HL-60 (cell line): Measurements from ENCODE around the gene FLNB.

Source experiments
- GABPA ChIP-seq: IDR thresholded peaks from 2 replicates; pipeline ENCODE4 v1.6.1; 2012; ENCODE audit warnings: low read depth
- POLR2AphosphoS5 ChIP-seq: IDR thresholded peaks from 2 replicates; pipeline ENCODE4 v1.6.1; 2012; ENCODE audit warnings: low read depth
- TF ChIP-seq, protein P1 (sequence below): IDR thresholded peaks from one replicate; pipeline ENCODE4 v1.5.1; 2011; ENCODE audit warnings: low read length, control low read depth, inconsistent platforms; ENCODE audit not compliant: insufficient read depth
- TF ChIP-seq, protein P2 (sequence below): IDR thresholded peaks from 2 replicates; pipeline ENCODE4 v1.6.1; 2012; ENCODE audit warnings: low read depth; ENCODE audit not compliant: insufficient replicate concordance

DNA sequence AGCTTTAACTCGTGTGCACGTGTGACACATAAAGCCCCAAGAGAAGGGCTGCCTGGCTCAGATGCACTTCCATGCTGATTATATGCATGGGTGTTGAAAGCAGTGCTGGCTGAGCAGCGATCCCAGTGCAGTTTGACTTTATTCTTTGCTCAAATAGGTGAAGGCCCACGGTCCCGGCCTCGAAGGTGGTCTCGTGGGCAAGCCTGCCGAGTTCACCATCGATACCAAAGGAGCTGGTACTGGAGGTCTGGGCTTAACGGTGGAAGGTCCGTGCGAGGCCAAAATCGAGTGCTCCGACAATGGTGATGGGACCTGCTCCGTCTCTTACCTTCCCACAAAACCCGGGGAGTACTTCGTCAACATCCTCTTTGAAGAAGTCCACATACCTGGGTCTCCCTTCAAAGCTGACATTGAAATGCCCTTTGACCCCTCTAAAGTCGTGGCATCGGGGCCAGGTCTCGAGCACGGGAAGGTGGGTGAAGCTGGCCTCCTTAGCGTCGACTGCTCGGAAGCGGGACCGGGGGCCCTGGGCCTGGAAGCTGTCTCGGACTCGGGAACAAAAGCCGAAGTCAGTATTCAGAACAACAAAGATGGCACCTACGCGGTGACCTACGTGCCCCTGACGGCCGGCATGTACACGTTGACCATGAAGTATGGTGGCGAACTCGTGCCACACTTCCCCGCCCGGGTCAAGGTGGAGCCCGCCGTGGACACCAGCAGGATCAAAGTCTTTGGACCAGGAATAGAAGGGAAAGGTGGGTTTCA lies 114.9 kb downstream of the FLNB start:
- TF ChIP-seq, protein P1, sequence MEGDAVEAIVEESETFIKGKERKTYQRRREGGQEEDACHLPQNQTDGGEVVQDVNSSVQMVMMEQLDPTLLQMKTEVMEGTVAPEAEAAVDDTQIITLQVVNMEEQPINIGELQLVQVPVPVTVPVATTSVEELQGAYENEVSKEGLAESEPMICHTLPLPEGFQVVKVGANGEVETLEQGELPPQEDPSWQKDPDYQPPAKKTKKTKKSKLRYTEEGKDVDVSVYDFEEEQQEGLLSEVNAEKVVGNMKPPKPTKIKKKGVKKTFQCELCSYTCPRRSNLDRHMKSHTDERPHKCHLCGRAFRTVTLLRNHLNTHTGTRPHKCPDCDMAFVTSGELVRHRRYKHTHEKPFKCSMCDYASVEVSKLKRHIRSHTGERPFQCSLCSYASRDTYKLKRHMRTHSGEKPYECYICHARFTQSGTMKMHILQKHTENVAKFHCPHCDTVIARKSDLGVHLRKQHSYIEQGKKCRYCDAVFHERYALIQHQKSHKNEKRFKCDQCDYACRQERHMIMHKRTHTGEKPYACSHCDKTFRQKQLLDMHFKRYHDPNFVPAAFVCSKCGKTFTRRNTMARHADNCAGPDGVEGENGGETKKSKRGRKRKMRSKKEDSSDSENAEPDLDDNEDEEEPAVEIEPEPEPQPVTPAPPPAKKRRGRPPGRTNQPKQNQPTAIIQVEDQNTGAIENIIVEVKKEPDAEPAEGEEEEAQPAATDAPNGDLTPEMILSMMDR = no peak
- TF ChIP-seq POLR2AphosphoS5 (no peak), GABPA (no peak)
- TF ChIP-seq, protein P2, sequence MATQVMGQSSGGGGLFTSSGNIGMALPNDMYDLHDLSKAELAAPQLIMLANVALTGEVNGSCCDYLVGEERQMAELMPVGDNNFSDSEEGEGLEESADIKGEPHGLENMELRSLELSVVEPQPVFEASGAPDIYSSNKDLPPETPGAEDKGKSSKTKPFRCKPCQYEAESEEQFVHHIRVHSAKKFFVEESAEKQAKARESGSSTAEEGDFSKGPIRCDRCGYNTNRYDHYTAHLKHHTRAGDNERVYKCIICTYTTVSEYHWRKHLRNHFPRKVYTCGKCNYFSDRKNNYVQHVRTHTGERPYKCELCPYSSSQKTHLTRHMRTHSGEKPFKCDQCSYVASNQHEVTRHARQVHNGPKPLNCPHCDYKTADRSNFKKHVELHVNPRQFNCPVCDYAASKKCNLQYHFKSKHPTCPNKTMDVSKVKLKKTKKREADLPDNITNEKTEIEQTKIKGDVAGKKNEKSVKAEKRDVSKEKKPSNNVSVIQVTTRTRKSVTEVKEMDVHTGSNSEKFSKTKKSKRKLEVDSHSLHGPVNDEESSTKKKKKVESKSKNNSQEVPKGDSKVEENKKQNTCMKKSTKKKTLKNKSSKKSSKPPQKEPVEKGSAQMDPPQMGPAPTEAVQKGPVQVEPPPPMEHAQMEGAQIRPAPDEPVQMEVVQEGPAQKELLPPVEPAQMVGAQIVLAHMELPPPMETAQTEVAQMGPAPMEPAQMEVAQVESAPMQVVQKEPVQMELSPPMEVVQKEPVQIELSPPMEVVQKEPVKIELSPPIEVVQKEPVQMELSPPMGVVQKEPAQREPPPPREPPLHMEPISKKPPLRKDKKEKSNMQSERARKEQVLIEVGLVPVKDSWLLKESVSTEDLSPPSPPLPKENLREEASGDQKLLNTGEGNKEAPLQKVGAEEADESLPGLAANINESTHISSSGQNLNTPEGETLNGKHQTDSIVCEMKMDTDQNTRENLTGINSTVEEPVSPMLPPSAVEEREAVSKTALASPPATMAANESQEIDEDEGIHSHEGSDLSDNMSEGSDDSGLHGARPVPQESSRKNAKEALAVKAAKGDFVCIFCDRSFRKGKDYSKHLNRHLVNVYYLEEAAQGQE = no peak
